Large intestine (tissue), 3 donors: ENCODE data around the gene TMBIM4. TPM values are rescaled to one million over a fixed set of nuclear protein-coding genes. Genes with fewer than 3 reads are reported as not detected.

Experiments
- DNase-seq, 2 donors: peaks; one replicate each; pipeline versions ENCODE4 v3.0.0 to v3.0.0-alpha.2; 2013
- H3K27ac ChIP-seq: one replicate; pipeline ENCODE4 v1.5.1; 2013; ENCODE audit warnings: low read length
- H3K27me3 ChIP-seq: 2 replicates; pipeline ENCODE4 v1.6.1; 2013; ENCODE audit warnings: low read length; ENCODE audit not compliant: control insufficient read depth, insufficient read depth
- H3K36me3 ChIP-seq: 2 replicates; pipeline ENCODE4 v1.6.1; 2013; ENCODE audit warnings: low read length; ENCODE audit not compliant: control insufficient read depth, insufficient read depth
- H3K4me1 ChIP-seq: one replicate; pipeline ENCODE4 v1.6.1; 2013; ENCODE audit warnings: low read length; ENCODE audit not compliant: control insufficient read depth, insufficient read depth
- H3K4me3 ChIP-seq: one replicate; pipeline ENCODE4 v1.5.1; 2013; ENCODE audit warnings: low read length
- H3K9me3 ChIP-seq: one replicate; pipeline ENCODE4 v1.6.1; 2013; ENCODE audit warnings: mild to moderate bottlenecking, low read depth, low read length, moderate library complexity; ENCODE audit not compliant: control insufficient read depth
- WGBS: methylation state at CpG from one replicate; pipeline ENCODE4 v1.1.5; 2013; ENCODE audit warnings: low lambda C conversion rate; ENCODE audit not compliant: insufficient coverage; 5-methylcytosine and 5-hydroxymethylcytosine counted together
- polyA plus RNA-seq: library from polyadenylated mRNA; unstranded; fragments of 120-200 nt; gene quantifications from one replicate; pipeline ENCODE4 v1.2.1, GENCODE V29; 2013

TMBIM4 gene
- polyA plus RNA-seq, 1 donor: 134 TPM

GRCh38 chr12:66120477-66120876, 49.3 kb downstream of the TMBIM4 start:
- Histone ChIP-seq H3K36me3 (peaks cover 18% of the 10 kb centered on the region), H3K27me3 (no peaks in the 10 kb centered on the region), H3K4me1 (no peaks in the 10 kb centered on the region), H3K4me3 (no peak overlapping the region), H3K9me3 (no peaks in the 10 kb centered on the region), H3K27ac (no peak overlapping the region)
- 83% methylated on average over 1 of the region's 1 CpG for WGBS
- DNase-seq: no peak

- H3K36me3 ChIP-seq: peaks cover 12% of the 10 kb centered on the region
- WGBS: 100% methylated on average over 1 of the region's 1 CpG
- H3K27me3 ChIP-seq: no peaks in the 10 kb centered on the region
- no peak overlapping the region for H3K4me3 ChIP-seq
- H3K9me3 ChIP-seq: no peaks in the 10 kb centered on the region
- H3K4me1 ChIP-seq: no peaks in the 10 kb centered on the region
- H3K27ac ChIP-seq: no peak overlapping the region
- no peak for DNase-seq
These were observed 49.9 kb downstream of the TMBIM4 start for GRCh38 chr12:66119870-66120241.

- no CpG with 5 or more reads among the region's 2 CpGs for WGBS
- Histone ChIP-seq H3K4me1 (no peaks in the 10 kb centered on the region), H3K4me3 (no peak overlapping the region), H3K36me3 (peaks cover 7% of the 10 kb centered on the region), H3K9me3 (no peaks in the 10 kb centered on the region), H3K27ac (no peak overlapping the region), H3K27me3 (no peaks in the 10 kb centered on the region)
- DNase-seq: no peak
These were observed 50.4 kb downstream of the TMBIM4 start for GRCh38 chr12:66119229-66119869.

- DNase-seq: no peak
- no peaks in the 10 kb centered on the region for H3K4me1 ChIP-seq
- peaks cover 4% of the 10 kb centered on the region for H3K36me3 ChIP-seq
- no peaks in the 10 kb centered on the region for H3K9me3 ChIP-seq
- WGBS: 100% methylated on average over 1 of the region's 9 CpGs
- H3K4me3 ChIP-seq: no peak overlapping the region
- H3K27ac ChIP-seq: no peak overlapping the region
- no peaks in the 10 kb centered on the region for H3K27me3 ChIP-seq
These were observed 51.4 kb downstream of the TMBIM4 start for GRCh38 chr12:66118240-66118891.

- H3K27ac ChIP-seq: no peak overlapping the region
- 100% methylated on average over 1 of the region's 2 CpGs for WGBS
- no peaks in the 10 kb centered on the region for H3K9me3 ChIP-seq
- no peak for DNase-seq
- peaks cover 2% of the 10 kb centered on the region for H3K36me3 ChIP-seq
- no peaks in the 10 kb centered on the region for H3K4me1 ChIP-seq
- H3K4me3 ChIP-seq: no peak overlapping the region
- no peaks in the 10 kb centered on the region for H3K27me3 ChIP-seq
These were observed 52.6 kb downstream of the TMBIM4 start for GRCh38 chr12:66117242-66117641.

- no CpG with 5 or more reads among the region's 4 CpGs for WGBS
- Histone ChIP-seq H3K4me3 (no peak overlapping the region), H3K27me3 (no peaks in the 10 kb centered on the region), H3K4me1 (no peaks in the 10 kb centered on the region), H3K9me3 (no peaks in the 10 kb centered on the region), H3K36me3 (no peaks in the 10 kb centered on the region), H3K27ac (no peak overlapping the region)
- DNase-seq: no peak
These were observed 54.7 kb downstream of the TMBIM4 start for GRCh38 chr12:66115071-66115600.

GRCh38 chr12:66113471-66113870, 56.3 kb downstream of the TMBIM4 start:
- Histone ChIP-seq H3K4me1 (no peaks in the 10 kb centered on the region), H3K27me3 (no peaks in the 10 kb centered on the region), H3K9me3 (no peaks in the 10 kb centered on the region), H3K27ac (no peak overlapping the region), H3K4me3 (no peak overlapping the region), H3K36me3 (no peaks in the 10 kb centered on the region)
- WGBS: no CpG with 5 or more reads among the region's 1 CpG
- no peak for DNase-seq

- Histone ChIP-seq H3K36me3 (no peaks in the 10 kb centered on the region), H3K4me3 (no peak overlapping the region), H3K27ac (no peak overlapping the region), H3K27me3 (no peaks in the 10 kb centered on the region), H3K9me3 (no peaks in the 10 kb centered on the region), H3K4me1 (no peaks in the 10 kb centered on the region)
- peak in 1 of 2 donors; percentile 15 for DNase-seq
These were observed 58.2 kb downstream of the TMBIM4 start for GRCh38 chr12:66111605-66112004.

GRCh38 chr12:66109056-66109455, 60.7 kb downstream of the TMBIM4 start:
- H3K4me1 ChIP-seq: no peaks in the 10 kb centered on the region
- no peaks in the 10 kb centered on the region for H3K27me3 ChIP-seq

GRCh38 chr12:66108386-66108785, 61.4 kb downstream of the TMBIM4 start:
- H3K27ac ChIP-seq: no peak overlapping the region
- H3K9me3 ChIP-seq: no peaks in the 10 kb centered on the region
- no peaks in the 10 kb centered on the region for H3K27me3 ChIP-seq
- H3K4me1 ChIP-seq: no peaks in the 10 kb centered on the region
- no peak for DNase-seq
- no peak overlapping the region for H3K4me3 ChIP-seq
- H3K36me3 ChIP-seq: no peaks in the 10 kb centered on the region
- 100% methylated on average over 1 of the region's 1 CpG for WGBS

More at GRCh38 chr12:66109056-66109455, 60.7 kb downstream of the TMBIM4 start:
- Histone ChIP-seq H3K4me3 (no peak overlapping the region), H3K36me3 (no peaks in the 10 kb centered on the region), H3K9me3 (no peaks in the 10 kb centered on the region), H3K27ac (no peak overlapping the region)
- DNase-seq: no peak
- no CpG with 5 or more reads among the region's 4 CpGs for WGBS
